ENCODE measurements around the gene NR5A2.
A peak's percentile ranks its signal among the peaks of the same experiment; 100 is the strongest.

- TF ChIP-seq POLR2A (IDR thresholded peaks at IDR 0.05) = peak in 1 of 3 donors; percentile 20
- no peak for TF ChIP-seq CTCF (IDR thresholded peaks at IDR 0.05)
These were observed 5.2 kb upstream of the NR5A2 start for GRCh38 chr1:200022239-200022804.

Measured in body of pancreas (tissue), 4 donors.